GM19351 (cell line): ENCODE results near the gene ZBTB46.

ENCODE experiments used
- ATAC-seq: cut with Tn5 transposase; IDR thresholded peaks from one replicate; pipeline ENCODE4 v1.9.1; 2021; ENCODE audit warnings: mild to moderate bottlenecking, moderate library complexity; ENCODE audit not compliant: unreplicated experiment

ZBTB46 gene

DNA sequence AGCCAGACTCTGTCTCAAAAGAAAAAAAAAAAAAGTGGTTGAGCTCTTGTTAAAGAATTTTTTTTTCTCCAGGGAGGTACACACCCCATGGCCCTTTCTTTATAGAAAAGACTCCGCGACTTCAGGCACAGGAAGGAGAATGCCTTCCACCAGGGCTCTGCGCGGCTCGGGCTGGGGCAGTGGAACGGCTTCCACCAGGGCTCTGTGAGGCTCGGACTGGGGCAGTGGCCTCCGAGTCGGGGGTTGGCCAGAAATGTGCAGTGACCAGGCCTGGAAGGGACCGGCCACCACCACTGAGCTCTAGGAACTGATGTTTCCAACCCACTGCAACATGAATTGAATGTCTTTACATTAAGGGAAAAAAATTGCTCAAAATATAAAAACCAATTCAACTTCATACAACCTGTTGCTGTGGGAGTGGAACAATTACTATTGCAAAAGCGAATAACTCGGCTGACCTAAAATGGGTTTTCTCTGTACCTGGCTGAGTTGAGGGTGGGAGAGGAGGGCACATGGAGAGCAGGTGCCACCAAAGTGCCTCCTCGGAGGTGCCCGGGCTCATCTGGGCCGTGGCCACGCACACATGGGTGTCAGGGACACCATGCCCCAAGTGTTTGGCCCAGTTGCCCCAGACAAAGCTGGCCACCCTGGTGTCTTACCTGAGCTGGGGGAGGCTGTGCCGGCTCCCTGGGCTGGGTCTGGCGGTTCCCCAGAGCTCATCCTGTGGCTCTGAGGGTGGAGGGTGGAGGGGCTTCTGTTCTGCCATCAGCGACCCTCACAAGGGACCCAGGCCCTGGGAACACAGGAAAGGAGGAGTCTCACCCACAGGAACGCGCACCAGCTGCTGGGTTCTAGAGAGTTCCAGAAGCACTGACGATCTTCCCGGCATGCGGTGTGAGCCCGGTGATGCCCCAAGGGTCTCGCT lies 62.2 kb downstream of the ZBTB46 start:
- no peak for ATAC-seq

DNA sequence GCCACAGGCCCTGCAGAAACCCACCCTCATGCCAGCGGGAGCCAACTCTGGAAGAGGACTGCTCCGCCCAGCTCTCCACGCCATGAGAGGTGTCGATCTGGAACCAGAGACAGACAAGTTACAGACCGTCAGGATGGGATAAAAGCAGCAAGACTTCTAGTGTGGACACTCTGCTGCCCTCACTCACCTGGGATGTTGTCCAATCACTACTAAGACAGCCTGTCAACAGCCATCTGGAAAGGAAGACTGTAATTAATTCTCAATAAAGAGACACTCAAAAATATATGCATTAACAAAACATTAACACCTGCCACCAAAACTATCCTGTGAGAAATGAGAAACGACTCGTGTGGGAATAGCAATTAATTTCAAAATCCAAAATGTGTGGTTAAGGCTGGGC lies 63.2 kb downstream of the ZBTB46 start:
- no peak for ATAC-seq

DNA sequence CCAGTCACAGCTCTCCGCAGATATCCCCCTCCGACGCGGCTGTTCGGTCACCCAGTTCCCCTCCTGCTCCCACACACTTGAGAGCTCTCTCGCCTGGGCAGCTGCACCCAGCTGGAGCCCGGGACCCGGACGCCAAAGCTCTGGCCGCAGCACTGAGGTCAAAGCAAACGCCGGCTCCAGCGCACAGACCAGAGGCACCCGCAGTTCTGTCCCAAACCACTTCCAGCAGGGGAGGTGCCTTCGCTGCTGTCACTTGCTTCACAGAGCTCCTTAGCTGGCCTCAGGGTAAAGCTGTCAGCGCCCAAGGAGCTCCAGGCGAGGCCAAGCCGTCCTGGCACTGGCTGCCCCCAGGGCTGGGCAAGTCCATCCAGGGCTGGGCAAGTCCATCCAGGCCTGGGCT lies 63.6 kb downstream of the ZBTB46 start:
- ATAC-seq, result no peak

DNA sequence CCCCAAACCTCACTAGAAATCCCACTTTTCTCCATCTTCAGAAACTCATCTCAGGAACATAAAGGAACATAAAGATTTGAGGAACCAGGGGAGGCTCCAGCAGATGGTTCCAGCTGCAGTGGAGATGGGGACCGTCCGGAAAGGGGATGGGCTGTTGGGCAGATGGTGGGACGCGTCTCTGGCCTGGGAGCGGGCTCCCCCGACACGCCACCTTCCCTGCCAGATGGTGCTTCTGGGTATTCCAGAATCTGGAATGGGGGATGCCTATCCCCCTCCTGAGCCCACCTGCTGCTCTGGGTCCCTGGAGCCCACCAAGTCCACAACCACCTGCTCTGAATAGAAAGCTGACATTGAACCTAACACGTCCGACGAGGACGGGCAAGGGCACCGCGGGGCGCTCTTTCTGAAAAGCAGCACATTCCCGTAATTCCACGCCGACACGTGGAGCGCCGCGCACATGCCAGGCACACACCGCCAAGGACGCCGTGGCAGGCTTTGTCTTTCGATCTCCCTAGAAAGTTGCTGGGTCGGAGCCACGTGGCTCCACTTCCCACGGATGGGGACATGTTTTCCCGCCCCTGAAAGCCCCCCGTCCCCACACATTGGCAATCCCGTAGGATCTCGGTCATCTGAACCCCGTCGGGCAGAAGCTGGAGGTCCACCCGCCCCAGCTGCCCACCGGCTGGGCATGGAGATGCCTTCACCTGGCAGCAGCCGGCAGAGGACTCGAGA lies 64.2 kb downstream of the ZBTB46 start:
- ATAC-seq, result no peak

DNA sequence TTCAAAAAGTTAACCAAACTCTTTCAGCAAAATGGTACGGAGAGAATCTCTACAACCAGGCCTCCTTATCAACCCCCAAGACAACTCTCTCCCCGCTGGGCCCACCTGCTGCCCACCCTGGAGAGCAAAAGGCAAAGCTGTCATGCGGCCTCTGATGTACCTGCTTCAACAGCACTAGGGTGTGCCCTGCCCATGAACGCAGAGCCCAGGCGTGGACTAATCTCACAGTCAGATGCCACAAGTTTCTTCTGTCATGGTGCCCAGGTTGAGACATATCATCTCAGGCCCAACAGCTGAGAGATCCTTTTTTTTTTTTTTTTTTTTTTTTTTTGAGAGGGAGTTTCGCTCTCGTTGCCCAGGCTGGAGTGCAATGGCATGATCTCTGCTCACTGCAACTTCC lies 65.2 kb downstream of the ZBTB46 start:
- no peak for ATAC-seq

GRCh38 chr20:63765082-63765873 lies 65.8 kb downstream of the ZBTB46 start:
- ATAC-seq, result no peak

DNA sequence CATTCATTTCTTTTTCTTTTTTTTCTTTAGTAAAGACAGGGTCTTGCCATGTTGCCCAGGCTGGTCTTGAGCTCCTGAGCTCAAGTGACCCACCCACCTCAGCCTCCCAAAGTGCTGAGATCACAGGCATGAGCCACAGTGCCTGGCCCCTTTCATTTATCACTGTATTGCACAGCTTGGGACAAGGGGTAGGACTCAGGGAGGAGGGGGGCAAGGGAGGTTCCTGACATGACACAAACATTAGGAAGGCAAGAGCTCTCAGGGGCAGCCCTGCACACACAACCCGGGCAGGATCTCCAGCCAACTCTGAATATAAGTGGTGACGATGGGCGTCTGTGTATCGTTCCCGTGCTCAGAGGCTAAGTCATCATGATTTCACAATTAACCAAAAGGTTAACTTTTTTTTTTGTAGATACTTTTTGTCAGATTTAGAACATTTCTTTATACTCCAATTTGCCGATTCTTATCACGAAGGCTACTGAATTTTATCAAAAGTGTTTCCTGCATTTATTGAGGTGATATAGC lies 71.6 kb downstream of the ZBTB46 start:
- ATAC-seq, result no peak

GRCh38 chr20:63758152-63758551 lies 72.9 kb downstream of the ZBTB46 start:
- no peak for ATAC-seq

GRCh38 chr20:63756648-63756991 lies 74.4 kb downstream of the ZBTB46 start:
- ATAC-seq, result no peak

GRCh38 chr20:63755933-63756647 lies 75.0 kb downstream of the ZBTB46 start:
- ATAC-seq, result no peak

DNA sequence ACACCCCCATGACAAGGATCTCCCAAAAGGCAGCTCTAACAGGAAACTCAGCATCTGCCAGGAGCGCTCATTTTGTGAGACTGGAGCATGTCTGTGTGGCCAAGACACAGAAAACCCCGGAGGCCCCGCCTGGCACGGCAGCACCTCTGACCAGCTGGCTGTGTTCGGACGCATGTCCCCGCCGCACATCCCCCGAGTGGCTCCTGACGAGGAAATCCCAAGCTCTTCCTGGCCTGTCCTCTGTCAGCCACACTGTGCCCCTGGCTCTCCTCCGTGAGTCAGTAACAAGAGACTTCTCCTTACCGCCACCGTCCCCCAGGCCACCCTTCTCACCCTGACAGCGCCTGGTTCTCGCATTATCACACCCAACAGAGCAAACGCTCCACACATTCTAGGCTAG lies 77.1 kb downstream of the ZBTB46 start:
- no peak for ATAC-seq

GRCh38 chr20:63753381-63753780 lies 77.7 kb downstream of the ZBTB46 start:
- no peak for ATAC-seq

- no peak for ATAC-seq
Observed at GRCh38 chr20:63752411-63753101, 78.5 kb downstream of the ZBTB46 start.

DNA sequence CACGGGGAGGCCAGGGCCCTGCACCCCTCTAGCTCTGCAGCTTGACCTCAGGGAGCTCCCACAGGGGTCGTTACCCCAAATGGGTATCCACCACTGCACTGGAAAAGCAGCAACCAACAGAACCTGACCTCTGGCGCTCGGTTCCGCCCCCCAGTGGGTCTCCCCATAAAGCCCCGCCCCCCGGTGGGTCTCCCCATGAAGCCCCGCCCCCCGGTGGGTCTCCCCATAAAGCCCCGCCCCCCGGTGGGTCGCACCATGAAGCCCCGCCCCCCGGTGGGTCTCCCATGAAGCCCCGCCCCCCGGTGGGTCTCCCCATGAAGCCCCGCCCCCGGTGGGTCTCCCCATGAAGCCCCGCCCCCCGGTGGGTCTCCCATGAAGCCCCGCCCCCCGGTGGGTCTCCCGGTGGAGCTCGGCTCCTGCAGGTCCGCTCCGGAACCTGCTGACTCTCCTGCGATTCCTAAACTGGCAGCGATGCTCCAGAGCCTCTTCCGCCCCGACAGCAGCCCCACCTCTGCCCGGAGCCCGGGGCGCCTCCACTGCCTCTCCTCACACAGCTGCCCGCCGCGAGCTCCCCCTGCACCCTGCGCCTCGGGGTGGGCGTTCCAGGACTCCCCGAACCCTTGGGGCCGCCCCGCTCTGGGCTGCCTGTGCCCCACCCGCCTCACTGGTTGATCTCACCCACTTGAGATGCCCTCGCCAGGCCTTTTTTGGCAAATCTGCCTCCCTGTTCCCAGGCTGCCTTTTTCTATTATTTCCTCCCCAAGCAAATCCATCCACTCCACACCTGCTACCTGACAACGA lies 79.4 kb downstream of the ZBTB46 start:
- ATAC-seq, result no peak

DNA sequence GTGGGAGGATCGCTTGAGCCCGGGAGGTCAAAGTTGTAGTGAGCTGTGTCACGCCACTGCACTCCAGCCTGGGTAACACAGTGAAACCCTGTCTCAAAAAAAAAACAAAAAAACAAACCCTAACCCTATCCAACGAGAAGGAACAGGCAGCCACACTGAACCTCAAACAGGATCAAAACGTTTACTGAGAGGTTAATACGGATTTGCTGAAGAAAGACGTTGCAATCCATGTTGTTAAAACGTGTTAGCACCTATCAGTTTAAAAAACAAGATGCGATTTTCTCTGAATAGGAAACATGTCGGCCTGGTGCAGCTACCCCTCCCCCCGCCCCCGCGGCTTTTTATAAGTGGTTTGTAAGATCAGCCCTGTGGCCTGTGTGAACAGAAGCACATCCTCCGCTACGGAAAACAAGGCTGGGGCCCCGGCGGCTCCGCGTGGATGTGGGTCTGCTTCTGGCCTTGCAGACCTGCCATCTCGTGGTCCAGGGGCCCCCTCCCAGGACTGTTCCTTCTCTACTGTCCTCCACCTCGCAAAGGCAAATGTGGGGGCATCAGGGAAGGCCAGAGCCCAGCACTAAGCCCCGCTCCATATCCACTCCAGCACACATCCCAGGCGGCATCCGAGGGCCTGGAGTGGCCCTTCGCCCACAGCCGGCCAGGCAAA lies 80.1 kb downstream of the ZBTB46 start:
- no peak for ATAC-seq

GRCh38 chr20:63749597-63750508 lies 81.2 kb downstream of the ZBTB46 start:
- ATAC-seq, result no peak

- no peak for ATAC-seq
Observed at GRCh38 chr20:63748934-63749270, 82.2 kb downstream of the ZBTB46 start.
